Muscle of back (tissue), 11 donors: ENCODE measurements around the gene PIH1D2. TPM values are rescaled to one million over a fixed set of nuclear protein-coding genes. Genes with fewer than 3 reads are reported as not detected.
"Not testable (repeated sequence)": the region's sequence is repeated elsewhere in the genome, so short reads cannot be mapped to it uniquely, and the experiment has no call there.

Experiments used
- DNase-seq, 3 donors: peaks; one replicate each; pipeline versions ENCODE4 v3.0.0 to v3.0.0-alpha.2; 2013
- polyA plus RNA-seq, 10 donors: library from polyadenylated mRNA; unstranded; fragments of 120-200 nt; gene quantifications; one replicate each; pipeline ENCODE4 v1.2.1, GENCODE V29; 2013; ENCODE audit not compliant: insufficient read length in 10 of 10

Gene PIH1D2
- polyA plus RNA-seq, 10 donors, result 0.65 to 1.6 (median 1.0) TPM

DNA sequence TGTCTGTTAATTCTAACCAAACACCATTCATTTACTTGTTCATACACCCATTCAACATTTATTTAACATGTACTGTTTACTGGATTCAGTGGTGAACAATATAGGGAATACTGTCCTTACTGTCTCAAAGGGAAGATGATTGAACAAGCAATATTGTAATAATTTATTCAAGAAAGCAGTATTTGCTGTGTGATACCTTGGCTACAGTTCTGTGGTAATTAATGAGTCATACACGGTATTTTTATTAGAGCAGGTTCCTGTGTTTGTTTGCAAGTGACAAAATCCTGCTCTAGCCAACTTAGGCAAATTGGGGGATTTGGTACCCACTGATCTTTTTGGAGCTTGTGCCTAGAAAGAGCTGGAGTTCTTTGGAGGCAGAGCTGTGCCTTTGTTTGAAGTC is 15.7 kb downstream of the PIH1D2 start:
- no peak for DNase-seq

- no peak for DNase-seq
Observed at GRCh38 chr11:112057170-112057569, 16.6 kb downstream of the PIH1D2 start.

- no peak for DNase-seq
Observed at GRCh38 chr11:112051768-112052167, 22.0 kb downstream of the PIH1D2 start.

DNA sequence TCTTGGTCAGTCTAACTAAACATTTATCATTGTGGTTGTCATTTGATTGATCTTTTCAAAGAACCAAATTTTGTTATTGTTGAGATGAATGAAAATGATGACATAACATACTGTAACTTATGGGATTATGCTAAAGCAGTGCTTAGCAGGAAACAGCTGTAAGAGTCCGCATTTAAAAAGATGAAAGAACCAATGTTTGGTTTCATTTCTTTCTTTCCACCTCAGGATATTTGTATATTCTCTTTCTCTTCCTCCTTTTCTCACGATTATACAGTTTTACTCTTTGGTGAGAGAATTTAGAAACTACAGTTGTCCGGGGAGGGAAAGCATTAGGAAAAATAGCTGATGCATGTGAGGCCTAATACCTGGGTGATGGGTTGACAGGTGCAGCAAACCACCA is 23.1 kb downstream of the PIH1D2 start:
- no peak for DNase-seq

DNA sequence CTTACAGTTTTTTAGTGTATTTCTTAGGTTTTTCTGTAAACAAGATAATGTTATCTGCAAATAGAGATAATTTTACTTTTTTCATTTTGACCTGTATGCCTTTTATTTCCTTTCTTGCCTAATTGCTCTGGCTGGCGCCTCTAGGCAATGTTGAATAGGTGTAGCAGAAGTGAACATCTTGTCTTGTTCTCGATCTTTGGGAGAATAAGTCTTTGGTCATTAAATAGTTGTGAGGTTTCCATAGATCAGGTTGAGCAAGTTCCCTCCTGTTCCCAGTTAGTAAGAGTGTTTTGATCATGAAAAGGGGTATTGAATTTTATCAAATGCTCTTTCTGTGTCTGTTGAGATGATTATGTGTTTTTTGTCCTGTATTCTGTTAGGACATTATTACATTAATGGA is 24.0 kb downstream of the PIH1D2 start:
- DNase-seq, result no peak

DNA sequence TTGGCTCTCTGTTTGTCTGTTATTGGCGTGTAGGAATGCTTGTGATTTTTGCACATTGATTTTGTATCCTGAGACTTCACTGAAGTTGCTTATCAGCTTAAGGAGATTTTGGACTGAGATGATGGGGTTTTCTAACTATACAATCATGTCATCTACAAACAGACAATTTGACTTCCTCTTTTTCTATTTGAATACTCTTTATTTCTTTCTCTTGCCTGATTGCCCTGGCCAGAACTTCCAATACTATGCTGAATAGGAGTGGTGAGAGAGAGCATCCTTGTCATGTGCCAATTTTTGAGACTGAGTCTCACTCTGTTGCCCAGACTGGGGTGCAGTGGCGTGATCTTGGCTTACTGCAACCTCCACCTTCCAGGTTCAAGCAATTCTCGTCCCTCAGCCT is 25.6 kb downstream of the PIH1D2 start:
- not testable (repeated sequence) for DNase-seq

DNA sequence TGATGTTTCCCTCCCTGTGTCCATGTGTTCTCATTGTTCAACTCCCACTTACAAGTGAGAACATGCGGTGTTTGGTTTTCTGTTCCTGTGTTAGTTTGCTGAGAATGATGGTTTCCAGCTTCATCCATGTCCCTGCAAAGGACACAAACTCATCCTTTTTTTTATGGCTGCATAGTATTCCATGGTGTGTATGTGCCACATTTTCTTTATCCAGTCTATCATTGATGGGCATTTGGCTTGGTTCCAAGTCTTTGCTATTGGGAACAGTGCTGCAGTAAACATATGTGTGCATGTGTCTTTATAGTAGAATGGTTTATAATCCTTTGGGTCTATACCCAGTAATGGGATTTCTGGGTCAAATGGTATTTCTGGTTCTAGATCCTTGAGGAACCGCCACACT is 27.2 kb downstream of the PIH1D2 start:
- not testable (repeated sequence) for DNase-seq

DNA sequence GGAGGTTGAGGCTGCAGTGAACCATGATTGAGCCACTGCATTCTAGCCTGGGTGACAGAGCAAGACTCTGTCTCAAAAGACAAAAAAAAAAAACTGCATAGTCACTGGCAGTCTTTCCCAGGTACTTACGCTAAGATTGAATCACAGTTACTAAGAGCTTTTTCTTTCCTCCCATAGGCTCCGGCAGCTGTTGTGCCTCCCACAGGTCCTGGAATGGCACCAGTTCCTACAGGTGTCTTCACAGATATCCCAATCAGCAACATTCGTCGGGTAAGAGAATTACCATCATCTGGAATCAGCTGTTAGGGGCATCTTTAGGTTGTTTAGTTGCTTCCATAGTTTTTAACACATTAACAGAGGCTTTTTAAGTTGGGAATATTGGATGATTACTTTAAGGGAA is 28.9 kb downstream of the PIH1D2 start:
- no peak for DNase-seq

GRCh38 chr11:112042961-112043304 is 30.9 kb downstream of the PIH1D2 start:
- no peak for DNase-seq

DNA sequence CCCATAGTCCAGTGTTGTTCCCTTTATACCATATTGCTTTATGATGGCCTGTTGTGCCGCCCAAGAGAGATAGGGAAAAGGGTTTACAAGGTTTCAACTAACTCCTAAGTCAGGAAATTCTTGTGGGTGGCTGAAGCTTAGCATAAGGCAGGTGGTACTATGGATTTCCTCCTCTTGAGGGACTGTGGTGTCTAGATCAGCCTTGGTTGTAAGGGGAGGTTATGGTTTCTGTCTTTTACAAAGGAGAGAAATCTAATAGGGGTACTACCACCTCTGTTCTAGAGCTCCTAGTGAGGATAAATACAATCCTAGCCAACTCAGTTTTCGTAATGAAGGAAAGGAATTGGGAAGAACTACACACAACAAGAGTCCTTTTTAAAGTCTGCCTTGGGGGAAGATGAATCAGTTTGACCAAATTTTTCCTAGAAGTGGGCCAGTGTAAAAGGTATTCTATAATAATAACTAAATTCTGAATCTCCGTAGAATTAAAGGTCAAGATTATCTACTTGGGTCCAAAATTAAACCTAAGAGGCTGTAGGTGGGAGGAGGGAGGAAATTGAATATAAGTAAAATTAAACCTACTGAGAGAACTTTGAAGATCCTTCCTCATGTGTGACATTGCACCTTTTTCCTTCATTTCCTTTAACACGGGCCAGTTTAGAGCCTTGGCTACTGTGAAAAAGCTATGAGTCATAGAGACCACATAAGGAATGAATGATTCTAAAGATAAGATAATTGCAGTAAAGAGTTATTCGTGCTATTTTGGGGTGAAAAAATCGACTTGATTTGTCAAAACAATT is 31.5 kb downstream of the PIH1D2 start:
- no peak for DNase-seq

- no peak for DNase-seq
Observed at GRCh38 chr11:112037527-112037926, 36.3 kb downstream of the PIH1D2 start.

GRCh38 chr11:112033902-112034301 is 39.9 kb downstream of the PIH1D2 start:
- DNase-seq, result no peak

DNA sequence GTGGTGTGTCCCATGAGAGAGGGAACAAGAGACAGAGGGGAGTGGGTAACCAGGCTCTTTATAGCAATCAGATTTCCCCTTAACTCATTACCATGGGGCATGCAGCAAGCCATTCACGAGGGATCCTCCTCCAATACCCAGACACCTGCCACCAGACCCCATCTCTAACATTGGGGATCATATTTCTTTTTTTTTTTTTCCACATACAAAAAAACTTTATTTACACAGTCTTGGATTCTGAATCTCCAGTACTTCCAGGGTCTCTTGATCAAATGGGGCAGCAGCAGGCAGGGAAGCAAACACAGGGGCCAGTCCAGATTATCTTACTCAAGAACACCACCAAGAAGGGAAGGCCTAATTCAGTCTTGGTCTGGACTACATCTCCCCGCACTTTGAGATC is 44.4 kb downstream of the PIH1D2 start:
- no peak for DNase-seq

DNA sequence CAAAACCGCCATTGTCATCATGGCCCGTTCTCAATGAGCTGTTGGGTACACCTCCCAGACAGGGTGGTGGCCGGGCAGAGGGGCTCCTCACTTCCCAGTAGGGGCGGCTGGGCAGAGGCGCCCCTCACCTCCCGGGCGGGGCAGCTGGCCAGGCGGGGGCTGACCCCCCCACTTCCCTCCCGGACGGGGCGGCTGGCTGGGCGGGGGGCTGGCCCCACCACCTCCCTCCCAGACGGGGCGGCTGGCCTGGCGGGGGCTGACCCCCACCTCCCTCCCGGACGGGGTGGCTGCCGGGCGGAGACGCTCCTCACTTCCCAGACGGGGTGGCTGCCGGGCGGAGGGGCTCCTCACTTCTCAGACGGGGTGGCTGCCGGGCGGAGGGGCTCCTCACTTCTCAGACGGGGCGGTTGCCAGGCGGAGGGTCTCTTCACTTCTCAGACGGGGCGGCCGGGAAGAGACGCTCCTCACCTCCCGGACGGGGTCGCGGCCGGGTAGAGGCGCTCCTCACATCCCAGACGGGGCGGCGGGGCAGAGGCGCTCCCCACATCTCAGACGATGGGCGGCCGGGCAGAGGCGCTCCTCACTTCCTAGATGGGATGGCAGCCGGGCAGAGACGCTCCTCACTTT is 46.9 kb downstream of the PIH1D2 start:
- DNase-seq, result not testable (repeated sequence)

DNA sequence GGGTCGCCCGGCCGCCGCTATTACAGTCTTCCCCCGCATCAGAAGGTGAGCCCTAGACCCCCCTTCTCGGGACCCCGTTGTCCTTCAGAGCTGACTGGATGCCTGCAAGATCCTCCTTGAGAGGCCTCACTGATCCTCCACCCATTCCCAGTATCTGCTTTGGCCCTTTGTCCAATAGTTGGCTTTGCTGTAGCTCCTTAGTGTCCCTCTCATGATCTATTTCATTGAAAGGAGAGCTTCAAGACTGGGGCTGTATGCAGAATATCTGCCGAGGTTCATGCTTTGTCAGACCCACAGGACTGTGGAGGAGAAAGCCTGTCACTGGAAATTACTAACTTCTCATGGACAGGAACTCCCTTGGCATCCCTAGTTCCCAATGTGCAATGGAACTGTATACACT is 48.1 kb downstream of the PIH1D2 start:
- DNase-seq, result peak in 1 of 3 donors; percentile 23

DNA sequence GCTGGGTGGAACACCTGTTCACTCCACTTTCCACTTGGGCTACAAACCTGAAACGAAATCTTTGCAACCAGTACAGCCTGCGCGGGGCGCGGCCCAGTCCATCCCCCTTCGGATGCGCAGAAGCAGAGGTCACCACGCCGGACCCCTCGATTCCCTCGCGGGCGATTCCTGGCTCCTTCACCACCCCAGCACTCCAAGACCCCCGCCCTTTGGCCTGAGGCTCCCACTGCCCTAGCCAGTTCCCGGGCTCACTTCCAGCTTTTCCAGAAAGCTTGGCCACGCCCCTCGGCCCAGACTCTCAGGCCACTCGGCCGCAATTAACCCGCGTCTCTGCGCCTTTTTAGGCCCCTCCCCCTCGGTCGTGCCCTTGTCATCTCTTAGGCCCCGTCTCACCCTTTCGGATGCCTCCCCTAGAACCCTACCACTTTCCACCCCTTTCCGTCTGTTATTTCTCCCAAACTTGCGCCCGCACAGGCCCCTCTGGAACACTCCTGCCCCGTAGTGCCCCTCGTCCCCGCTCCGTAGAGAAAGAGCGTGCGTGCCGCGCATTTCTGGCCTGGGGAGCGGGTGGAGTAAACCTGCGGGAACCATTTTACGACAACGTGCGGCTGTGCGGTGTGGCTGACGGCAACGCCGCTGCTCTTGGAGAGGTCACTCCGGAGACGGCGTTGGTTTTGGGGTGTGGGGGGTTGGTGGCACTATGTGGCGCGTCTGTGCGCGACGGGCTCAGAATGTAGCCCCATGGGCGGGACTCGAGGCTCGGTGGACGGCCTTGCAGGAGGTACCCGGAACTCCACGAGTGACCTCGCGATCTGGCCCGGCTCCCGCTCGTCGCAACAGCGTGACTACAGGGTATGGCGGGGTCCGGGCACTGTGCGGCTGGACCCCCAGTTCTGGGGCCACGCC is 48.8 kb downstream of the PIH1D2 start, which contains the start of gene DLAT:
DLAT (plus strand) TSS at position 636 of the 906 bp plus-strand sequence; CDS start at position 701, 65 bp downstream.
- peak; percentile 77 to 96 (median 87) for DNase-seq

DNA sequence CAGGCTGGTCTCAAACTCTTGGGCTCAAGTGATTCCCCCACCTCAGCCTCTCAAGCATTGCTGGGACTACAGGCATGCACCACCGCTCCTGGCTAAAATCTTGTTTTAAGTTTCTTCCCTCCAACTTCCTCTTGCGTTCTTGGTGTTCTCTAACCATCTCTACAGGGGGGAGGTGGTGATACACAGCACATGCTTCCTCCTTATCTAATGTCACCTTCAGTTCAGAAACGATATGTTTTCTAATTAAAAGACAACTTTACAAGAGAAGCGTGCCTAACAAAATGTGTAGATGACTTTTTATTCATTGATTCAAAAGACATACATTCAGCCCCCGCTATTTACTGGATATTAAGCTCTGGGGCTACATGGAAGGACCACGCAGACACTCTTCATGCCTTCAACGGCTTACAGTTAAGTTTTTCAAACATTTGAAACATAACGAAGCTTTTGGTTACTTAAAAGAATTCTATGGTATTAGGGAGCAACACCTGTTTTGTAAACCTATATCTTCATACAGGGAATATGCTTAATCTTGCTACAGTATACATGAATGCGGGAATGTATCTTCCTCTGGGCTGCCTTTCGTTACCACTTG is 49.5 kb downstream of the PIH1D2 start:
- DNase-seq, result peak in 2 of 3 donors; percentile 3 to 22

- DNase-seq, result no peak
Observed at GRCh38 chr11:112023104-112023503, 50.7 kb downstream of the PIH1D2 start.

DNA sequence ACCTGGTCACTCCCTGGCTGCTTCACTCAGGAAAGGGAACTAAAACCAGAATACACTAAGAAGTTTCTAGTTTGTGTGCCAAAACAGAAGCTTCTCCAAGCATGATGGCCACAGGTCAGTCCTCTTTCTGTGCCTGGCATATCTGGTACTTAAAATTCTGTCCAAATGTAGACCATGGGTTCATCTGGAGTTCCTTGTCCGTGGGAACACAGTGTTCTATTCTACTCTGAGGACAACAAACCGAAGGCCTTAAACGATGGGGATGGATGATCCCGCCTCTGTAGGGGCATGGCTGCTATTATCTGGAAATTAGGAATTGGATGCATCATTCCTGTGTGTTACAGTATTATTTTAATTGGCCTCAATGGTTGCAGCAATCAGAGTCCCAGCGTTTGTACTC is 54.8 kb downstream of the PIH1D2 start:
- no peak for DNase-seq
